ENCODE results near the gene CPTP. TPM values are rescaled to one million over a fixed set of nuclear protein-coding genes. Genes with fewer than 3 reads are reported as not detected.

CPTP gene
- total and polyA plus RNA-seq, 7 donors: 8.4 to 57.1 (median 21.6) TPM

- Histone ChIP-seq H3K27ac (peak overlapping the region; percentile 84 to 90 (median 86)), H3K4me3 (no peak overlapping the region), H3K36me3 (peaks cover 12 to 49% (median 20%) of the 10 kb centered on the region in 4 donors), H3K27me3 (no peaks in the 10 kb centered on the region), H3K9me3 (no peaks in the 10 kb centered on the region), H3K4me1 (peaks cover 3 to 78% (median 72%) of the 10 kb centered on the region in 4 donors)
- 91 to 94% methylated on average over 36 of the region's 36 CpGs for WGBS, 2 donors
- TF ChIP-seq POLR2A (IDR thresholded peaks at IDR 0.05) (no peak), EP300 (IDR thresholded peaks at IDR 0.05) (no peak), CTCF (IDR thresholded peaks at IDR 0.05) (no peak), POLR2AphosphoS5 (IDR thresholded peaks at IDR 0.05) (no peak)
- no peak for DNase-seq
- intact Hi-C loops (cut with DNase I): no loop called here
Observed at GRCh38 chr1:1318777-1319645, 5.6 kb upstream of the CPTP start.

- H3K27me3 ChIP-seq: no peaks in the 10 kb centered on the region
- no peak overlapping the region for H3K4me3 ChIP-seq
- peaks cover 6 to 43% (median 14%) of the 10 kb centered on the region in 4 donors for H3K36me3 ChIP-seq
- intact Hi-C loops (cut with DNase I): no loop called here
- DNase-seq: no peak
- peaks cover 3 to 78% (median 72%) of the 10 kb centered on the region in 4 donors for H3K4me1 ChIP-seq
- H3K27ac ChIP-seq: peak overlapping the region; percentile 29 to 90 (median 84)
- H3K9me3 ChIP-seq: no peaks in the 10 kb centered on the region
- no peak for TF ChIP-seq POLR2A (IDR thresholded peaks at IDR 0.05)
- TF ChIP-seq CTCF (IDR thresholded peaks at IDR 0.05): no peak
- TF ChIP-seq POLR2AphosphoS5 (IDR thresholded peaks at IDR 0.05): no peak
- TF ChIP-seq EP300 (IDR thresholded peaks at IDR 0.05): no peak
- WGBS, 2 donors: 88 to 95% methylated on average over 13 of the region's 13 CpGs
Observed at GRCh38 chr1:1319646-1319941, 5.0 kb upstream of the CPTP start.

GRCh38 chr1:1320666-1321448 lies 3.7 kb upstream of the CPTP start:
- 87 to 90% methylated on average over 23 of the region's 23 CpGs for WGBS, 2 donors
- TF ChIP-seq EP300 (IDR thresholded peaks at IDR 0.05): no peak
- no peak for TF ChIP-seq CTCF (IDR thresholded peaks at IDR 0.05)
- TF ChIP-seq POLR2A (IDR thresholded peaks at IDR 0.05): no peak
- TF ChIP-seq POLR2AphosphoS5 (IDR thresholded peaks at IDR 0.05): no peak
- Histone ChIP-seq H3K27me3 (no peaks in the 10 kb centered on the region), H3K4me1 (peaks cover 3 to 81% (median 75%) of the 10 kb centered on the region in 4 donors), H3K4me3 (no peak overlapping the region), H3K27ac (peak overlapping the region in 3 of 4 donors; percentile 29 to 90 (median 85)), H3K9me3 (no peaks in the 10 kb centered on the region), H3K36me3 (peaks cover 0 to 37% (median 9%) of the 10 kb centered on the region in 4 donors)
- no peak for DNase-seq
- intact Hi-C loops (cut with DNase I): no loop called here

DNA sequence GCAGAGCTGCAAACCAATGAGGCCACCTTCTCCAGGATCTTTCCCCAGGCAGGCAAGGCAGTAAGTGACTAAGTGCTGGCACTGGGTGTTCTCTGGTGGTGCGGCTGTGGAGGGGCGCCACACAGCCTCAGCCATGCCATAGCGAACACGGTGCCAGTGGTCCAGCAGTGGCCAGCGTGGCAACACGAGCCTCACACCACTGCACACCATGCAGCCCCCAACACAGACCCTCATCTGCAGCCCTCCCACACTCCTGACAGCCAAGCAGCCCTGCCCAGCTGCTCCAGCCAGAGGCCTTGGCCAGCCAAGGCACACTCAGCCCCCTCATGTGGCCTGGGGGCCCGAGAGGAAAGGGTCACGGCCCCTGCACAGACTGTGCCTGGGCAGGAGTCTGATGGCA lies 3.1 kb upstream of the CPTP start:
- intact Hi-C loops (cut with DNase I): no loop called here
- no peaks in the 10 kb centered on the region for H3K27me3 ChIP-seq
- H3K36me3 ChIP-seq: peaks cover 0 to 39% (median 9%) of the 10 kb centered on the region in 4 donors
- TF ChIP-seq POLR2AphosphoS5 (IDR thresholded peaks at IDR 0.05) (no peak), CTCF (IDR thresholded peaks at IDR 0.05) (no peak), POLR2A (IDR thresholded peaks at IDR 0.05) (no peak), EP300 (IDR thresholded peaks at IDR 0.05) (no peak)
- 94 to 97% methylated on average over 8 of the region's 8 CpGs for WGBS, 2 donors
- H3K4me3 ChIP-seq: no peak overlapping the region
- H3K9me3 ChIP-seq: no peaks in the 10 kb centered on the region
- peaks cover 3 to 81% (median 74%) of the 10 kb centered on the region in 4 donors for H3K4me1 ChIP-seq
- no peak for DNase-seq
- peak overlapping the region in 3 of 4 donors; percentile 31 to 90 (median 85) for H3K27ac ChIP-seq
